DND-41 (cell line): ENCODE data around the gene AGPAT4.

Source experiments
- ATAC-seq: fragments of 200-7000 bp; cut with Tn5 transposase; 3 replicates; pipeline ENCODE4 v1.9.1; 2021; ENCODE audit warnings: low read depth; ENCODE audit not compliant: insufficient read depth
- DNase-seq: peaks from one replicate; pipeline ENCODE4 v3.0.0-alpha.2; 2020
- H2AFZ ChIP-seq: 2 replicates; pipeline ENCODE4 v1.6.0; 2012; ENCODE audit warnings: low read depth, low read length
- H3K27ac ChIP-seq: 2 replicates; pipeline ENCODE4 v1.5.1; 2012; ENCODE audit warnings: low read length, inconsistent platforms
- H3K27me3 ChIP-seq: fragments of 200-600 bp; sonication (generic); 2 replicates; pipeline ENCODE4 v1.6.0; 2012; ENCODE audit warnings: low read length, mild to moderate bottlenecking, inconsistent platforms; ENCODE audit not compliant: insufficient read depth, poor library complexity
- H3K36me3 ChIP-seq: 2 replicates; pipeline ENCODE4 v1.5.1; 2012; ENCODE audit warnings: low read length, inconsistent platforms; ENCODE audit not compliant: insufficient read depth
- H3K4me1 ChIP-seq: 2 replicates; pipeline ENCODE4 v1.5.1; 2012; ENCODE audit warnings: mild to moderate bottlenecking, low read length; ENCODE audit not compliant: insufficient read depth
- H3K4me2 ChIP-seq: 2 replicates; pipeline ENCODE4 v1.6.0; 2012; ENCODE audit warnings: mild to moderate bottlenecking, moderate library complexity, low read length, inconsistent platforms; ENCODE audit not compliant: insufficient read depth
- H3K4me3 ChIP-seq, 2 experiments: fragments of 200-600 bp in 1 of 2; shearing (Covaris generic) in 1 of 2; 2 replicates each; pipeline ENCODE4 v1.5.1; 2012 to 2016; ENCODE audit warnings: inconsistent platforms in 2 of 2, low read length in 2 of 2, mild to moderate bottlenecking in 2 of 2, low read depth in 1 of 2, moderate library complexity in 1 of 2
- H3K79me2 ChIP-seq: 2 replicates; pipeline ENCODE4 v1.6.0; 2012; ENCODE audit warnings: low read length, inconsistent platforms; ENCODE audit not compliant: insufficient read depth
- H3K9ac ChIP-seq: 2 replicates; pipeline ENCODE4 v1.6.0; 2012; ENCODE audit warnings: low read depth, mild to moderate bottlenecking, inconsistent platforms, low read length, moderate library complexity
- H3K9me3 ChIP-seq: 2 replicates; pipeline ENCODE4 v1.5.1; 2012; ENCODE audit warnings: low read length, moderate library complexity, mild to moderate bottlenecking, inconsistent platforms; ENCODE audit not compliant: insufficient read depth, severe bottlenecking
- H4K20me1 ChIP-seq: 2 replicates; pipeline ENCODE4 v1.6.0; 2012; ENCODE audit warnings: low read length; ENCODE audit not compliant: insufficient read depth
- CTCF ChIP-seq: IDR thresholded peaks from 2 replicates; pipeline ENCODE4 v1.5.1; 2012; ENCODE audit warnings: borderline replicate concordance, low read length, moderate library complexity, mild to moderate bottlenecking; ENCODE audit not compliant: poor library complexity, severe bottlenecking; ENCODE audit errors: extremely low read depth
- EZH2 ChIP-seq: IDR thresholded peaks from 3 replicates; pipeline ENCODE4 v1.6.1; 2012; ENCODE audit warnings: borderline replicate concordance, low read depth, mild to moderate bottlenecking, moderate library complexity, low read length, inconsistent platforms; ENCODE audit not compliant: severe bottlenecking

Gene AGPAT4

GRCh38 chr6:161295784-161296183, 21.9 kb upstream of the AGPAT4 start:
- Histone ChIP-seq H3K27ac (no peak overlapping the region), H4K20me1 (no peaks in the 10 kb centered on the region), H3K9ac (no peak overlapping the region), H3K4me1 (no peaks in the 10 kb centered on the region), H2AFZ (no peak overlapping the region), H3K79me2 (no peaks in the 10 kb centered on the region), H3K4me3 (no peak overlapping the region), H3K4me2 (no peak overlapping the region), H3K36me3 (no peaks in the 10 kb centered on the region), H3K27me3 (no peaks in the 10 kb centered on the region), H3K9me3 (peaks cover 16% of the 10 kb centered on the region)
- no peak for ATAC-seq
- no peak for DNase-seq
- TF ChIP-seq EZH2 = no peak
- no peak for TF ChIP-seq CTCF

DNA sequence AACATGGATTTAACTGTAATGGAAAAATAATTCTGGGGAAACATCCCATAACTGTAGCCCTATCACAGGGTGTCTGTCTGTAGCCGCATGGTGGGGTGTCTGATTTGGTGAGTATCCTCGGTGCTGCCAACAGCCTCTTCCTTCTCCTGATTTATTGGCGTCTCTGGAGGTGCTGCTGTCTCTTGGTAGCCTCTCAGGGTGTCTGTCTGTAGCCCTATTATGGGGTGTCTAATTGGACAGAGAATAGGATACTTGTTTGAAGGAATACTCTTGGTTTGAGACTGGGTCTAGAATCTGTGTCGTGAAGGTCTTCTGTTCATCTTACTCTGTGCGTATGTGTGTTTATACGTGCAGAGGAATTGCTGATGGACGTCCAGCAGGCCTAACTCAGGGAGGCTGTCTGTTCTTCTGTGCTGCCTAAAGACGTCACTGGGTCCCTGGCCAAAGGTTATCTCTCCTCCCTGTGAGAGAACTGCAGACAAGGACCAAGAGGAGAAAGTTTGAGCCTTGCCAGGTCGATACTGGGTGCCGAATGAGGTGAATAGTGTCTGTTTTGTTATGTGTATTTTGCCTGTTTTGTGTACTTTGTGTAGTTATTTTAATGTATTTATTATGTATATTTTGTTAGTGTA, 18.9 kb upstream of the AGPAT4 start:
- no peak overlapping the region for H3K9ac ChIP-seq
- H2AFZ ChIP-seq = no peak overlapping the region
- no peaks in the 10 kb centered on the region for H3K4me1 ChIP-seq
- H3K9me3 ChIP-seq = peaks cover 12% of the 10 kb centered on the region
- H3K79me2 ChIP-seq = no peaks in the 10 kb centered on the region
- no peak overlapping the region for H3K4me3 ChIP-seq
- H3K4me2 ChIP-seq = no peak overlapping the region
- no peaks in the 10 kb centered on the region for H3K27me3 ChIP-seq
- ATAC-seq (no peak), DNase-seq (no peak)
- H3K27ac ChIP-seq = no peak overlapping the region
- H4K20me1 ChIP-seq = no peaks in the 10 kb centered on the region
- TF ChIP-seq EZH2 (no peak), CTCF (no peak)
- H3K36me3 ChIP-seq = no peaks in the 10 kb centered on the region

- Histone ChIP-seq H3K4me2 (no peak overlapping the region), H3K9me3 (peaks cover 11% of the 10 kb centered on the region), H3K27ac (no peak overlapping the region), H3K4me1 (no peaks in the 10 kb centered on the region), H4K20me1 (no peaks in the 10 kb centered on the region), H3K9ac (no peak overlapping the region), H2AFZ (no peak overlapping the region), H3K27me3 (no peaks in the 10 kb centered on the region), H3K36me3 (no peaks in the 10 kb centered on the region), H3K79me2 (no peaks in the 10 kb centered on the region), H3K4me3 (no peak overlapping the region)
- no peak for ATAC-seq
- TF ChIP-seq CTCF (no peak), EZH2 (no peak)
- no peak for DNase-seq
These were observed 18.3 kb upstream of the AGPAT4 start for GRCh38 chr6:161292145-161292544.
